22Rv1 (cell line): ENCODE measurements around the gene MRPL3.

Experiments used
- ZFX ChIP-seq: fragments of 450-650 bp; IDR thresholded peaks from 2 replicates; pipeline ENCODE4 v1.6.1; 2017; ENCODE audit warnings: antibody characterized with exemption, borderline replicate concordance
- TF ChIP-seq, protein P1 (sequence below): fragments of 450-650 bp; IDR thresholded peaks from 2 replicates; pipeline ENCODE4 v1.5.1; 2017; ENCODE audit warnings: mild to moderate bottlenecking

DNA sequence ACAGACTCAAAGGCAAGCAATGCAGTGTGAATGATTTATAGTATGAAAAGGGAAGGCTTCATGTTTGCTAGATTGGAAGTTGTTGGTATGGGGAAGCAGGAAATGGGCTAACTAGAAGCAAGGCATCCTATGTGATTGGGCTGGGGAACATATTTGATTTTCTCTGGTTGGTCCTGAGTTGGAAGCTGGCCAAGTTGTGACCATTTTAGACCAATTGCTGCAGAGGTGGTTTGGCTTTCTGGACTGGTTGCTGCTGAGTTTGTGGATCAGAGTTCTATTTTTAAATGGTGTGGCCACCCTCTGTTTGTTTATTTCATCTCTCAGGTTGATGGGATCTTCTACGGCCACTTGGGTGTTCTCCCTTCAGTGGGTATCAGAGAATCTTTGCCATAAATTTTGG, 81.5 kb downstream of the MRPL3 start:
- TF ChIP-seq, protein P1, sequence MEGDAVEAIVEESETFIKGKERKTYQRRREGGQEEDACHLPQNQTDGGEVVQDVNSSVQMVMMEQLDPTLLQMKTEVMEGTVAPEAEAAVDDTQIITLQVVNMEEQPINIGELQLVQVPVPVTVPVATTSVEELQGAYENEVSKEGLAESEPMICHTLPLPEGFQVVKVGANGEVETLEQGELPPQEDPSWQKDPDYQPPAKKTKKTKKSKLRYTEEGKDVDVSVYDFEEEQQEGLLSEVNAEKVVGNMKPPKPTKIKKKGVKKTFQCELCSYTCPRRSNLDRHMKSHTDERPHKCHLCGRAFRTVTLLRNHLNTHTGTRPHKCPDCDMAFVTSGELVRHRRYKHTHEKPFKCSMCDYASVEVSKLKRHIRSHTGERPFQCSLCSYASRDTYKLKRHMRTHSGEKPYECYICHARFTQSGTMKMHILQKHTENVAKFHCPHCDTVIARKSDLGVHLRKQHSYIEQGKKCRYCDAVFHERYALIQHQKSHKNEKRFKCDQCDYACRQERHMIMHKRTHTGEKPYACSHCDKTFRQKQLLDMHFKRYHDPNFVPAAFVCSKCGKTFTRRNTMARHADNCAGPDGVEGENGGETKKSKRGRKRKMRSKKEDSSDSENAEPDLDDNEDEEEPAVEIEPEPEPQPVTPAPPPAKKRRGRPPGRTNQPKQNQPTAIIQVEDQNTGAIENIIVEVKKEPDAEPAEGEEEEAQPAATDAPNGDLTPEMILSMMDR, result no peak
- TF ChIP-seq ZFX, result no peak
